CD4-positive, alpha-beta T cell treated with Interleukin-10 for 1 hour (primary cell): ENCODE results near the gene NYNRIN.
A peak's percentile ranks its signal among the peaks of the same experiment; 100 is the strongest.

Source experiments
- DNase-seq: peaks from one replicate; pipeline ENCODE4 v3.0.0-alpha.2; 2020

The NYNRIN gene

GRCh38 chr14:24395609-24396582 lies 2.9 kb upstream of the NYNRIN start:
- DNase-seq = no peak

GRCh38 chr14:24397639-24398292 lies 1.0 kb upstream of the NYNRIN start:
- DNase-seq = no peak

- no peak for DNase-seq
These were observed 530 bp upstream of the NYNRIN start for GRCh38 chr14:24398293-24398652.

- DNase-seq = no peak
These were observed 632 bp downstream of the NYNRIN start for GRCh38 chr14:24399447-24399822.

GRCh38 chr14:24399999-24400718 lies 1.4 kb downstream of the NYNRIN start:
- no peak for DNase-seq

- DNase-seq = no peak
These were observed 3.3 kb downstream of the NYNRIN start for GRCh38 chr14:24401810-24402702.

GRCh38 chr14:24403294-24403998 lies 4.6 kb downstream of the NYNRIN start:
- DNase-seq = no peak

GRCh38 chr14:24404814-24405213 lies 6.0 kb downstream of the NYNRIN start:
- DNase-seq = no peak

- DNase-seq = no peak
These were observed 7.6 kb downstream of the NYNRIN start for GRCh38 chr14:24406416-24406815.

GRCh38 chr14:24407608-24408325 lies 9.0 kb downstream of the NYNRIN start:
- DNase-seq = no peak

- no peak for DNase-seq
These were observed 10.0 kb downstream of the NYNRIN start for GRCh38 chr14:24408764-24409163.

- DNase-seq = no peak
These were observed 10.4 kb downstream of the NYNRIN start for GRCh38 chr14:24409192-24409591.

GRCh38 chr14:24409956-24410355 lies 11.2 kb downstream of the NYNRIN start:
- DNase-seq = no peak

- peak; percentile 54 for DNase-seq
These were observed 12.9 kb downstream of the NYNRIN start for GRCh38 chr14:24411443-24412389.

GRCh38 chr14:24414077-24414476 lies 15.3 kb downstream of the NYNRIN start:
- DNase-seq = no peak

GRCh38 chr14:24414732-24415420 lies 16.1 kb downstream of the NYNRIN start:
- no peak for DNase-seq

GRCh38 chr14:24415421-24416253 lies 16.8 kb downstream of the NYNRIN start:
- no peak for DNase-seq

- DNase-seq = no peak
These were observed 17.6 kb downstream of the NYNRIN start for GRCh38 chr14:24416254-24416931.
